H1 (cell line): ENCODE measurements around the gene MSH2. TPM values are rescaled to one million over a fixed set of nuclear protein-coding genes. Genes with fewer than 3 reads are reported as not detected.

Experiments
- CTCF ChIA-PET: fragments of 300-600 bp; sonication (Branson Sonifier 250); formaldehyde crosslinking; loops from one replicate; lab custom pipeline; 2021; ENCODE audit not compliant: partially characterized antibody; lab: Charles Lee
- POLR2A ChIA-PET: fragments of 300-600 bp; sonication (Branson Sonifier 250); formaldehyde crosslinking; loops from one replicate; lab custom pipeline; 2021; ENCODE audit warnings: inconsistent platforms; ENCODE audit not compliant: partially characterized antibody; lab: Charles Lee
- DNase-seq, 2 experiments: peaks; one replicate each; pipeline versions ENCODE4 v3.0.0 to v3.0.0-alpha.2; 2010 to 2022; ENCODE audit warnings: low spot score in 2 of 2, low read depth in 1 of 2, mixed read lengths in 1 of 2
- FAIRE-seq: peaks from 2 replicates; lab custom pipeline; 2011; peaks lifted over from hg19 to GRCh38; lab: Jason Lieb, UNC
- H2AFZ ChIP-seq: 2 replicates; pipeline ENCODE4 v1.8.1; 2012; ENCODE audit warnings: low read length, inconsistent platforms
- H2AK5ac ChIP-seq: 2 replicates; pipeline ENCODE4 v1.6.1; 2013; ENCODE audit warnings: low read depth, low read length
- H2BK120ac ChIP-seq: replicated peaks from 2 replicates; pipeline ENCODE3; 2013; ENCODE audit warnings: low read depth, low read length, inconsistent platforms
- H2BK12ac ChIP-seq: 2 replicates; pipeline ENCODE4 v1.6.1; 2013; ENCODE audit warnings: low read depth, low read length
- H2BK15ac ChIP-seq: 2 replicates; pipeline ENCODE4 v1.6.1; 2013; ENCODE audit warnings: low read length
- H2BK20ac ChIP-seq: 2 replicates; pipeline ENCODE4 v1.6.1; 2013; ENCODE audit warnings: low read length
- H2BK5ac ChIP-seq: 2 replicates; pipeline ENCODE4 v1.6.1; 2013; ENCODE audit warnings: low read depth, low read length
- H3K14ac ChIP-seq: 2 replicates; pipeline ENCODE4 v1.6.1; 2013; ENCODE audit warnings: inconsistent platforms; ENCODE audit not compliant: insufficient read length
- H3K18ac ChIP-seq: 2 replicates; pipeline ENCODE4 v1.6.1; 2013; ENCODE audit warnings: low read length; ENCODE audit errors: extremely low read depth
- H3K23ac ChIP-seq: 2 replicates; pipeline ENCODE4 v1.6.1; 2013; ENCODE audit warnings: inconsistent platforms; ENCODE audit not compliant: insufficient read length
- H3K23me2 ChIP-seq: 2 replicates; pipeline ENCODE4 v1.6.1; 2013; ENCODE audit warnings: low read depth, low read length
- H3K27ac ChIP-seq: 2 replicates; pipeline ENCODE4 v1.6.1; 2011; ENCODE audit warnings: low read depth, low read length, inconsistent platforms
- H3K27me3 ChIP-seq, 4 experiments: replicated peaks in 1 of 4; 1 replicate in 1 of 4; 2 replicates in 3 of 4; pipeline versions ENCODE4 v1.6.1 to v1.8.1; 2011 to 2013; ENCODE audit warnings: low read length in 3 of 4, mild to moderate bottlenecking in 3 of 4, inconsistent platforms in 2 of 4, mixed read lengths in 2 of 4, moderate library complexity in 1 of 4; ENCODE audit not compliant: control insufficient read depth in 3 of 4, insufficient read depth in 3 of 4; ENCODE audit errors: extremely low read depth in 1 of 4
- H3K36me3 ChIP-seq, 4 experiments: 2 replicates each; pipeline versions ENCODE4 v1.6.1 to v1.8.1; 2011 to 2013; ENCODE audit warnings: mild to moderate bottlenecking in 4 of 4, low read length in 3 of 4, moderate library complexity in 2 of 4, control low read depth in 1 of 4, inconsistent platforms in 1 of 4; ENCODE audit not compliant: insufficient read depth in 4 of 4, control insufficient read depth in 2 of 4
- H3K4ac ChIP-seq: replicated peaks from 2 replicates; pipeline ENCODE3; 2013; ENCODE audit warnings: low read length, low read depth, mixed read lengths, inconsistent platforms; ENCODE audit not compliant: insufficient read length
- H3K4me1 ChIP-seq, 4 experiments: replicated peaks in 1 of 4; 1 replicate in 1 of 4; 2 replicates in 3 of 4; pipeline versions ENCODE4 v1.6.1 to v1.8.1; 2011 to 2013; ENCODE audit warnings: low read length in 3 of 4, inconsistent platforms in 2 of 4, mixed read lengths in 1 of 4; ENCODE audit not compliant: insufficient read depth in 4 of 4, control insufficient read depth in 3 of 4
- H3K4me2 ChIP-seq, 2 experiments: 2 replicates each; pipeline versions ENCODE4 v1.6.1 to v1.8.1; 2011 to 2013; ENCODE audit warnings: low read depth in 2 of 2, low read length in 2 of 2, control low read depth in 1 of 2, inconsistent platforms in 1 of 2, mild to moderate bottlenecking in 1 of 2; ENCODE audit not compliant: insufficient read depth in 1 of 2
- H3K4me3 ChIP-seq, 4 experiments: fragments of 200-600, 300-600 bp in 1 of 4; sonication (generic), shearing (Covaris generic), sonication (Bioruptor Twin) in 1 of 4; 2 replicates each; pipeline versions ENCODE4 v1.5.1 to v1.8.1; 2011 to 2016; ENCODE audit warnings: low read length in 4 of 4, low read depth in 3 of 4, control low read depth in 2 of 4, inconsistent platforms in 2 of 4, mild to moderate bottlenecking in 2 of 4, mixed read lengths in 1 of 4, moderate library complexity in 1 of 4; ENCODE audit not compliant: insufficient read depth in 2 of 4; ENCODE audit errors: extremely low read depth in 1 of 4
- H3K56ac ChIP-seq: replicated peaks from 2 replicates; pipeline ENCODE3; 2013; ENCODE audit warnings: low read depth, mild to moderate bottlenecking, mixed read lengths, low read length, inconsistent platforms; ENCODE audit not compliant: insufficient read length
- H3K79me1 ChIP-seq: 2 replicates; pipeline ENCODE4 v1.6.1; 2013; ENCODE audit warnings: low read depth, low read length, control low read depth
- H3K79me2 ChIP-seq, 2 experiments: 2 replicates each; pipeline versions ENCODE4 v1.6.1 to v1.8.1; 2012 to 2013; ENCODE audit warnings: low read length in 2 of 2, mild to moderate bottlenecking in 2 of 2, inconsistent platforms in 1 of 2; ENCODE audit not compliant: insufficient read depth in 2 of 2, control insufficient read depth in 1 of 2
- H3K9ac ChIP-seq, 4 experiments: replicated peaks in 1 of 4; 1 replicate in 1 of 4; 2 replicates in 3 of 4; pipeline versions ENCODE4 v1.6.1 to v1.8.1; 2011 to 2013; ENCODE audit warnings: low read depth in 3 of 4, low read length in 3 of 4, control low read depth in 2 of 4, mild to moderate bottlenecking in 2 of 4, moderate library complexity in 2 of 4, inconsistent platforms in 1 of 4; ENCODE audit errors: extremely low read depth in 1 of 4
- H3K9me3 ChIP-seq, 2 experiments: 2 replicates each; pipeline versions ENCODE4 v1.6.1 to v1.8.1; 2012 to 2013; ENCODE audit warnings: mild to moderate bottlenecking in 2 of 2, moderate library complexity in 2 of 2, control low read depth in 1 of 2, inconsistent platforms in 1 of 2, low read depth in 1 of 2, low read length in 1 of 2, mixed read lengths in 1 of 2; ENCODE audit not compliant: insufficient read depth in 2 of 2
- H4K20me1 ChIP-seq, 2 experiments: replicated peaks in 1 of 2; 2 replicates each; pipeline versions ENCODE3 to v1.8.1; 2011 to 2013; ENCODE audit warnings: inconsistent platforms in 2 of 2, low read length in 2 of 2, mild to moderate bottlenecking in 1 of 2; ENCODE audit not compliant: insufficient read depth in 2 of 2, control insufficient read depth in 1 of 2
- H4K5ac ChIP-seq: 2 replicates; pipeline ENCODE4 v1.6.1; 2013; ENCODE audit warnings: low read length, low read depth, mixed read lengths, inconsistent platforms; ENCODE audit not compliant: insufficient read length
- H4K8ac ChIP-seq: 2 replicates; pipeline ENCODE4 v1.8.0; 2013; ENCODE audit warnings: mild to moderate bottlenecking, moderate library complexity, low read length, inconsistent platforms; ENCODE audit not compliant: insufficient read depth; ENCODE audit errors: extremely low read depth
- H4K91ac ChIP-seq: replicated peaks from 2 replicates; pipeline ENCODE3; 2013; ENCODE audit warnings: low read length, mixed read lengths, inconsistent platforms; ENCODE audit not compliant: insufficient read length
- CTCF ChIP-seq, 3 experiments: IDR thresholded peaks; 1 replicate in 2 of 3; 2 replicates in 1 of 3; pipeline versions ENCODE4 v1.5.1 to v1.6.1; 2011; ENCODE audit warnings: low read length in 3 of 3, mild to moderate bottlenecking in 3 of 3, inconsistent platforms in 2 of 3, low read depth in 1 of 3, moderate library complexity in 1 of 3; ENCODE audit not compliant: insufficient read depth in 1 of 3; ENCODE audit errors: control extremely low read depth in 1 of 3
- RAD21 ChIP-seq, 2 experiments: IDR thresholded peaks in 1 of 2; conservative IDR thresholded peaks in 1 of 2; 2 replicates each; pipeline ENCODE4 v1.6.1; 2011; ENCODE audit warnings: low read depth in 2 of 2, low read length in 2 of 2, improper control_type of control experiment in 1 of 2, inconsistent platforms in 1 of 2, mild to moderate bottlenecking in 1 of 2, moderate library complexity in 1 of 2
- SP1 ChIP-seq: IDR thresholded peaks from 2 replicates; pipeline ENCODE4 v1.6.1; 2011; ENCODE audit warnings: low read depth, low read length
- whole genome bisulfite sequencing, 2 experiments: shearing (Covaris generic) in 1 of 2; methylation state at CpG; one replicate each; pipeline versions ENCODE4 v1.1.6 to v1.1.7; 2013 to 2015; ENCODE audit warnings: low lambda C conversion rate in 2 of 2, mixed read lengths in 2 of 2, inconsistent platforms in 1 of 2, low coverage in 1 of 2, missing lambda C conversion rate in 1 of 2; ENCODE audit not compliant: insufficient replicate concordance in 2 of 2, insufficient coverage in 1 of 2, insufficient read length in 1 of 2; ENCODE audit errors: extremely low coverage in 1 of 2, missing lambda C conversion rate in 1 of 2; 5-methylcytosine and 5-hydroxymethylcytosine counted together
- polyA plus RNA-seq, 7 experiments: library from polyadenylated mRNA; depleted of rRNA in 3 of 7; stranded (reverse) in 5 of 7; unstranded in 2 of 7; fragments of >200 nt in 5 of 7; fragments of 200-250 nt in 2 of 7; gene quantifications; 1 replicate in 5 of 7; 2 replicates in 1 of 7; 4 replicates in 1 of 7; pipeline versions ENCODE4 v1.2.1 to v1.2.3, GENCODE V29; 2011 to 2013; ENCODE audit warnings: missing spikeins in 2 of 7, mixed read lengths in 2 of 7
- total RNA-seq: library from RNA; stranded (reverse); fragmentation: NEBNext Ultra II Directional; extraction: Animal tissue kit (Norgen Biotek cat#: 25700); gene quantifications from 2 replicates; pipeline ENCODE4 v1.2.1, GENCODE V29; 2021

MSH2 gene
- total and polyA plus RNA-seq, 2 of the 8 experiments (the other 6 are each of a cell fraction or from before 2014, with no cell fraction given), result 64.1 to 228 TPM

- TF ChIP-seq SP1, result no peak
- 0 out of 4 replicates have a peak, but pooled peaks of 1 of the 3 experiments have one; percentile 9 for TF ChIP-seq CTCF (IDR thresholded peaks at IDR 0.05; ENCODE audit: control extremely low read depth in 1 of 3, insufficient read depth in 1 of 3, low read depth in 1 of 3, low read length in 3 of 3)
- TF ChIP-seq RAD21 (IDR thresholded peaks at IDR 0.05 in 1 of 2, conservative IDR thresholded peaks at IDR 0.05 in 1 of 2; ENCODE audit: low read depth in 2 of 2, low read length in 2 of 2), result peak in 1 of 2 experiments; percentile 33; a peak in 1 of 4 replicates
- H3K79me1 ChIP-seq, result no peaks in the 10 kb centered on the region; the same call in 1 of the 2 replicates
- H3K56ac ChIP-seq, result no peak overlapping the region
Measured at GRCh38 chr2:47518497-47519146, 115.7 kb downstream of the MSH2 start.

More at GRCh38 chr2:47518497-47519146, 115.7 kb downstream of the MSH2 start:
- Histone ChIP-seq H2BK12ac (no peak overlapping the region), H3K9ac (no peak overlapping the region), H3K14ac (no peak overlapping the region), H3K23me2 (no peaks in the 10 kb centered on the region), H3K23ac (no peak overlapping the region), H2AFZ (no peak overlapping the region), H3K4me1 (peaks cover 3 to 11% (median 7%) of the 10 kb centered on the region in 4 experiments), H3K27ac (no peak overlapping the region), H2BK5ac (no peak overlapping the region), H2AK5ac (no peak overlapping the region), H4K5ac (no peak overlapping the region), H3K79me2 (no peaks in the 10 kb centered on the region), H3K36me3 (peaks cover 0 to 4% (median 2%) of the 10 kb centered on the region in 4 experiments; a peak in 2 of 8 replicates), H3K4ac (no peak overlapping the region), H2BK120ac (no peak overlapping the region), H3K4me3 (no peak overlapping the region), H3K18ac (no peak overlapping the region), H4K91ac (no peak overlapping the region), H2BK15ac (no peak overlapping the region), H2BK20ac (no peak overlapping the region), H3K9me3 (no peaks in the 10 kb centered on the region), H4K20me1 (no peaks in the 10 kb centered on the region), H4K8ac (no peak overlapping the region), H3K27me3 (no peaks in the 10 kb centered on the region), H3K4me2 (no peak overlapping the region)
- FAIRE-seq (no peak), DNase-seq (no peak)
- WGBS, 2 experiments, result 88% methylated on average over 12 of the region's 12 CpGs; no CpG with 5 or more reads in 1 of the 2 experiments
- CTCF ChIA-PET, result interaction anchor here (0.6 to 2.7 kb wide), 9 partner anchors 8 to 252 kb away, joined by 3 to 13 read pairs (median 3); no protein-coding TSS in a partner anchor
- POLR2A ChIA-PET, result interaction anchor here (1.1 to 1.6 kb wide), 3 partner anchors 16 to 116 kb away, joined by 3 to 4 read pairs (median 4); partner anchors contain the start of gene MSH2
